Pons (tissue), 1 donor: ENCODE data around the gene MYO7B.

Source experiments
- DNase-seq: peaks from one replicate; pipeline ENCODE4 v3.0.0-alpha.2; 2016; ENCODE audit warnings: low spot score

MYO7B gene

GRCh38 chr2:127681288-127681804 is 145.9 kb downstream of the MYO7B start:
- no peak for DNase-seq

- DNase-seq = no peak
These were observed 146.7 kb downstream of the MYO7B start for GRCh38 chr2:127681976-127682857.

GRCh38 chr2:127683056-127683455 is 147.6 kb downstream of the MYO7B start:
- no peak for DNase-seq

GRCh38 chr2:127683757-127684156 is 148.3 kb downstream of the MYO7B start:
- no peak for DNase-seq

GRCh38 chr2:127685410-127686080 is 150.1 kb downstream of the MYO7B start:
- DNase-seq = no peak
